Osteocyte (in vitro differentiated cells): ENCODE measurements around the gene B3GAT1. TPM values are rescaled to one million over a fixed set of nuclear protein-coding genes. Genes with fewer than 3 reads are reported as not detected.
A peak's percentile ranks its signal among the peaks of the same experiment; 100 is the strongest.

Source experiments
- DNase-seq: peaks from one replicate; pipeline ENCODE4 v3.0.0; 2021; ENCODE audit warnings: mixed read lengths; ENCODE audit not compliant: unreplicated experiment; ENCODE audit errors: extremely low spot score
- H3K27ac Mint-ChIP-seq: one replicate; pipeline ENCODE4 v1.8.0; 2021; ENCODE audit warnings: mild to moderate bottlenecking, mixed read lengths; ENCODE audit not compliant: unreplicated experiment
- H3K27me3 Mint-ChIP-seq: one replicate; pipeline ENCODE4 v1.8.0; 2021; ENCODE audit warnings: mixed read lengths; ENCODE audit not compliant: unreplicated experiment
- H3K36me3 Mint-ChIP-seq: one replicate; pipeline ENCODE4 v1.8.0; 2021; ENCODE audit warnings: mixed read lengths; ENCODE audit not compliant: unreplicated experiment
- H3K4me1 Mint-ChIP-seq: one replicate; pipeline ENCODE4 v1.8.0; 2021; ENCODE audit warnings: mixed read lengths; ENCODE audit not compliant: unreplicated experiment
- H3K4me3 Mint-ChIP-seq: one replicate; pipeline ENCODE4 v1.8.0; 2021; ENCODE audit warnings: mild to moderate bottlenecking, moderate library complexity, mixed read lengths; ENCODE audit not compliant: unreplicated experiment
- H3K9me3 Mint-ChIP-seq: one replicate; pipeline ENCODE4 v1.8.0; 2021; ENCODE audit warnings: mixed read lengths; ENCODE audit not compliant: unreplicated experiment
- total RNA-seq: library from RNA; stranded (reverse); gene quantifications from 2 replicates; pipeline ENCODE4 v1.2.1, GENCODE V29; 2021
- TF ChIP-seq, protein P1 (sequence below): fragments of 200-600 bp; sonication (generic); IDR thresholded peaks from 2 replicates; pipeline ENCODE4 v1.5.0; 2021; ENCODE audit warnings: antibody characterized with exemption, mild to moderate bottlenecking, moderate library complexity

B3GAT1 gene
- total RNA-seq, 1 donor from 2014 or later = 2.4 TPM

DNA sequence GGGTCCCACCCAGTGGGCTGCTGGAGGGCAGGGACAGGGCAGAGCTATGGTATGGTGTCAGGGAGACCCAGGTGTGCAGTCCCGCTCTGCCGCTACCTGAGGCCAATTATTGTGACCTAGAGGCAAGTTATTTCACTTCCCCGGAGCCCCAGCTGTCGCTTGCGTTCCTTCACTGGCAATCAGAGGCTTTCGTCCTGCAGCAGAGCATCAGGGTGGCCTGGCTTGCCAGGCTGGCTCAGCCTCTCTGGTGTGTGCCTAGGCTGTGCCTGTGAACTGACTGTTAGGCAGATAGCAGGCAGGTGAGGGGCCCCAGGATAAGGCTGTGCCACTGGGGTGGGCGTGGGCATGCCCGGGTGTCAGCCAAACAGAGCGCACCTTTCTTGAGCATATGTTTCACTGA, 48.9 kb downstream of the B3GAT1 start:
- H3K36me3 Mint-ChIP-seq = no peaks in the 10 kb centered on the region
- TF ChIP-seq, protein P1, sequence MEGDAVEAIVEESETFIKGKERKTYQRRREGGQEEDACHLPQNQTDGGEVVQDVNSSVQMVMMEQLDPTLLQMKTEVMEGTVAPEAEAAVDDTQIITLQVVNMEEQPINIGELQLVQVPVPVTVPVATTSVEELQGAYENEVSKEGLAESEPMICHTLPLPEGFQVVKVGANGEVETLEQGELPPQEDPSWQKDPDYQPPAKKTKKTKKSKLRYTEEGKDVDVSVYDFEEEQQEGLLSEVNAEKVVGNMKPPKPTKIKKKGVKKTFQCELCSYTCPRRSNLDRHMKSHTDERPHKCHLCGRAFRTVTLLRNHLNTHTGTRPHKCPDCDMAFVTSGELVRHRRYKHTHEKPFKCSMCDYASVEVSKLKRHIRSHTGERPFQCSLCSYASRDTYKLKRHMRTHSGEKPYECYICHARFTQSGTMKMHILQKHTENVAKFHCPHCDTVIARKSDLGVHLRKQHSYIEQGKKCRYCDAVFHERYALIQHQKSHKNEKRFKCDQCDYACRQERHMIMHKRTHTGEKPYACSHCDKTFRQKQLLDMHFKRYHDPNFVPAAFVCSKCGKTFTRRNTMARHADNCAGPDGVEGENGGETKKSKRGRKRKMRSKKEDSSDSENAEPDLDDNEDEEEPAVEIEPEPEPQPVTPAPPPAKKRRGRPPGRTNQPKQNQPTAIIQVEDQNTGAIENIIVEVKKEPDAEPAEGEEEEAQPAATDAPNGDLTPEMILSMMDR = no peak
- H3K4me1 Mint-ChIP-seq = no peaks in the 10 kb centered on the region
- H3K4me3 Mint-ChIP-seq = no peak overlapping the region
- H3K27ac Mint-ChIP-seq = no peak overlapping the region
- no peaks in the 10 kb centered on the region for H3K9me3 Mint-ChIP-seq
- no peak for DNase-seq
- H3K27me3 Mint-ChIP-seq = peaks cover 2% of the 10 kb centered on the region

DNA sequence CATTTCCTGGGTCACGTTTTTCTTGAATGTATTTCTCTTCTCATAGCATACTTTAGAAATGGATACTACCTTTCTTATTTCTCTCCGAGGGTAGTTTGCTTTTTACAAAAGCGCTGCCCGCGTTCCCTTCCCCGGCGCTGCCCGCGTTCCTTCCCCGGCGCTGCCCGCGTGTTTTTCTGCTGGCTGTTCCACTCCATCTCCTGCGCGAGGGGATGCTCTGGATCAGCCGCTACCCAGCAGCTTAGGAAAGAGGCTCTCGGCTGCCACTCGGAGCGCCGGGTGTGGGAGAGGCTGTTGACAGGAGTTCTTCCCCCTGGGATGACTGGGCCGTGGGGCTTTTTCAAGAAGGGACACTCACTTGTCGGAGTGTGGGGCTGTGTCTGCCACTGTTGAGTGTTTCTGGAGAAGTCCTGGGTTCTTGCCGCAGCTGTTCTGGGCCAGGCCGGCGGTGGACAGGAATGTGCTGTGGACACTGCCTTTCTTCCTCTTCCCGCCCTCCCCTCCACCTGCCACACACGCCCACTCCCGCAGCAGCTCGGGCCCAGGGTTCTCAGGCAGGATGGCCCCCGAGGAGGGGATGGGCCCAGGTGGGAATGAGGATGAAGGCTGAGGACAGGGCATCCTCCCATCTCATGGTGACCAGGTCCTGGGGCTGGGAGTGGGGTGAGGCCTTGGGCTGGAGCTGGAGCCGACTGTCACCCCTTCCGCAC, 49.7 kb downstream of the B3GAT1 start:
- TF ChIP-seq, protein P1 = no peak
- Mint-ChIP-seq H3K9me3 (no peaks in the 10 kb centered on the region), H3K27me3 (peaks cover 2% of the 10 kb centered on the region), H3K4me3 (no peak overlapping the region), H3K4me1 (no peaks in the 10 kb centered on the region), H3K27ac (no peak overlapping the region), H3K36me3 (no peaks in the 10 kb centered on the region)
- no peak for DNase-seq

DNA sequence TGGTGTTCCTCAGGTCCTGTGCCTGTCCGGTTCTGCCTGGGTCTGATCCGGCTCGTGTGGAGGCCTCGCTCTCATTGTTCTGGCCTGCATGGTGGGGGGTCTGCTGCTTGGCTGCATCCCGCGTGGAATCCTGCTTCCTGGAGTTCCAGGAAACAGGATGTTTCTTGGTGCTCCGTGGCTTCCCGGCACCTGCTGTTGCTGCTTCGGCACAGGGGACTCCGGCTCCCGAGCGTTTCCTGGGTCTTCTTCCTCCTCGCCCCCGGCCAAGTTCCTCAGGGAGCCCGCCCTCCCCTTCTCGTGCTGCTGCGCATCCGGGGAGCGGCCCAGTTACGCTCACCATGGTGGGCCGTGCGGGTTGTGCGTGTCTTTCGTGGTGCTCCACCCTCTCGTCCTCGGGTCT, 50.4 kb downstream of the B3GAT1 start:
- H3K27ac Mint-ChIP-seq = no peak overlapping the region
- no peaks in the 10 kb centered on the region for H3K4me1 Mint-ChIP-seq
- no peaks in the 10 kb centered on the region for H3K27me3 Mint-ChIP-seq
- H3K36me3 Mint-ChIP-seq = no peaks in the 10 kb centered on the region
- DNase-seq = no peak
- no peaks in the 10 kb centered on the region for H3K9me3 Mint-ChIP-seq
- no peak overlapping the region for H3K4me3 Mint-ChIP-seq
- TF ChIP-seq, protein P1 = no peak

DNA sequence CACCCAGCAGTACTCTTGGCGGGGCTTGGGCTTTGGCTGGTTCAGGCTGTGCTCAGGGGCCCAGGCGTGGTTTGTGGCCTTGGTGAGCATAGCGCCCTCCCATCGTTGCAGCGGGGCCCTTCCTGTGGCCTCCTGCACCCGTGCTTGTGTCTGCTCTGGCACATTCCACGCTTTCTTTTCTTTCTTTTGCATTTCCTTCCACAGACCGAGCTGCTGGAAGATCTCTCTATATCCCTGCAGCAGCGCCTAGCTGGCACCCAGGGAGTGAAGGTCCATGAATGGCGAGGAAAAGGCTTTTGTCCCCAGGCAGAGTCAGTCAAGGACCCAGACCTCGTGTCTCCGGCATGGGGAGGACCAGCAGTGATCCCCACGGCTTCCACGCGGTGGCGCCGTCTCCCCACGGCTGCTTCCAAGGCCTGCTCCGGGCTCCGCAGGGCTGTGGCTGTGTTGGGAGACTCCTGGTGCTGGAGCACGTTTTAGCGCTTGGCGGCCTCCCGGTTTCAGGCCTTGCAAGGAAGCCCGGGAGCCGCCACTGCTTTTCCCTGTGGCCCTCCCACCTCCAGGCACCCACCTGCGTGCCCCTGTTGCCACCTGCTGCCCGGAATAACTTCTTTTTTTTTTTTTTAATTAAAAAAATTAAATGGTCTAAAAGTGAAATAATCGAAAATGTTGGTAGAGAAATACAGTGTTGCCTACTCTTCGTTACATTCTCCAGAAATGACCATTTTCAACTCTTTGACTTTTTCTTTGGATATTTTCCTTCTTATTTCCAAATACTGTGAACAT, 51.8 kb downstream of the B3GAT1 start:
- TF ChIP-seq, protein P1 = peak; percentile 91
- Mint-ChIP-seq H3K4me3 (no peak overlapping the region), H3K4me1 (no peaks in the 10 kb centered on the region), H3K36me3 (no peaks in the 10 kb centered on the region), H3K27me3 (peaks cover 6% of the 10 kb centered on the region), H3K27ac (no peak overlapping the region), H3K9me3 (no peaks in the 10 kb centered on the region)
- DNase-seq = peak; percentile 95

DNA sequence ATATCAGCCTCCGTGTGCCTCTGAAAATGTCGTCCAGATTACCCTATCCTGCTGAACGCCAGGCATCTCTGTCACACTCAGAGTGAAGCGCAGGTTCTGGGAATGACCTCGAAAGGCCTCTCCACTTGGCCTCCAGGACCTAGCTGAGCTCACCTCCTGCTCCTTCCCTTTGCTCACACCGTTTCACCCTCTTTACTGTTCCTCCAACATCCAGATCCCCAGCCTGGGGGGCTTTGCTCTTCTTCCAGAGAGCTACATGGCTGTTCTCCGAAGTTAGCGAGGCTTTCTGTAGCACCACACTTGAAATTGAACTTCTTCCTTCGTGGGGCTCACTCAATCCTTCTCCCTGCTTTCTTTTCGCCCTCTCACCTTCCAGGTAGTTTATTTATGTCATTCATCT, 52.4 kb downstream of the B3GAT1 start:
- no peak overlapping the region for H3K4me3 Mint-ChIP-seq
- peaks cover 12% of the 10 kb centered on the region for H3K27me3 Mint-ChIP-seq
- no peaks in the 10 kb centered on the region for H3K9me3 Mint-ChIP-seq
- no peak for DNase-seq
- H3K4me1 Mint-ChIP-seq = no peaks in the 10 kb centered on the region
- no peak overlapping the region for H3K27ac Mint-ChIP-seq
- H3K36me3 Mint-ChIP-seq = no peaks in the 10 kb centered on the region
- TF ChIP-seq, protein P1 = no peak
